WTC11 (cell line): ENCODE measurements around the gene KCNB1.

Experiments used
- CDX4 ChIP-seq: fragments of 250-450 bp; sonication (Bioruptor Pico); IDR thresholded peaks from 2 replicates; pipeline ENCODE4 v1.9.0; 2021; ENCODE audit warnings: moderate library complexity, mild to moderate bottlenecking, inconsistent platforms, borderline replicate concordance
- CREB1 ChIP-seq: sonication (generic); formaldehyde crosslinking; IDR thresholded peaks from 2 replicates; pipeline ENCODE4 v1.8.0; 2023; ENCODE audit warnings: mild to moderate bottlenecking, missing genetic modification reagents
- CTCF ChIP-seq: fragments of 200-600 bp; IDR thresholded peaks from 2 replicates; pipeline ENCODE4 v1.8.0; 2022; ENCODE audit warnings: antibody characterized with exemption
- E2F5 ChIP-seq: sonication (generic); formaldehyde crosslinking; IDR thresholded peaks from 2 replicates; pipeline ENCODE4 v1.8.1; 2022; ENCODE audit warnings: mild to moderate bottlenecking, moderate library complexity, missing genetic modification reagents
- IRF1 ChIP-seq: sonication (generic); formaldehyde crosslinking; IDR thresholded peaks from 2 replicates; pipeline ENCODE4 v1.8.0; 2023; ENCODE audit warnings: missing genetic modification reagents
- IRF2 ChIP-seq: sonication (generic); formaldehyde crosslinking; IDR thresholded peaks from 2 replicates; pipeline ENCODE4 v1.8.0; 2022; ENCODE audit warnings: low read depth, missing genetic modification reagents, borderline replicate concordance
- JUN ChIP-seq: sonication (generic); formaldehyde crosslinking; IDR thresholded peaks from 2 replicates; pipeline ENCODE4 v1.8.0; 2023; ENCODE audit warnings: mild to moderate bottlenecking, missing genetic modification reagents
- MAX ChIP-seq: sonication (generic); formaldehyde crosslinking; IDR thresholded peaks from 2 replicates; pipeline ENCODE4 v1.8.0; 2022; ENCODE audit warnings: mild to moderate bottlenecking, missing genetic modification reagents
- PRDM15 ChIP-seq: sonication (generic); formaldehyde crosslinking; IDR thresholded peaks from 2 replicates; pipeline ENCODE4 v1.8.0; 2022; ENCODE audit warnings: missing genetic modification reagents
- USF1 ChIP-seq: sonication (generic); formaldehyde crosslinking; IDR thresholded peaks from 2 replicates; pipeline ENCODE4 v1.8.0; 2022; ENCODE audit warnings: mild to moderate bottlenecking, missing genetic modification reagents
- ZBTB21 ChIP-seq: sonication (generic); formaldehyde crosslinking; IDR thresholded peaks from 2 replicates; pipeline ENCODE4 v1.8.1; 2023; ENCODE audit warnings: mild to moderate bottlenecking, missing genetic modification reagents, borderline replicate concordance
- ZNF512 ChIP-seq: sonication (generic); formaldehyde crosslinking; IDR thresholded peaks from 2 replicates; pipeline ENCODE4 v1.8.1; 2022; ENCODE audit warnings: missing genetic modification reagents, borderline replicate concordance

- TF ChIP-seq IRF2 (CRISPR knock-in tag) (no peak), JUN (CRISPR knock-in tag) (no peak), IRF1 (CRISPR knock-in tag) (no peak), CREB1 (no peak), ZNF512 (CRISPR knock-in tag) (no peak), CDX4 (CRISPR knock-in tag) (no peak), MAX (CRISPR knock-in tag) (no peak), ZBTB21 (CRISPR knock-in tag) (no peak), USF1 (CRISPR knock-in tag) (no peak), CTCF (no peak), E2F5 (CRISPR knock-in tag) (no peak), PRDM15 (CRISPR knock-in tag) (no peak)
These were observed 20.7 kb upstream of the KCNB1 start for GRCh38 chr20:49503176-49503575.
